OCI-LY7 (cell line): ENCODE data around the gene USP43. TPM values are rescaled to one million over a fixed set of nuclear protein-coding genes. Genes with fewer than 3 reads are reported as not detected.
A peak's percentile ranks its signal among the peaks of the same experiment; 100 is the strongest.

Source experiments
- BruUV-seq: library from RNA; stranded (reverse); fragments of 400-500 nt; replicated peaks from 2 replicates; lab custom pipeline; 2021; lab: Mats Ljungman, UMichigan
- CTCF ChIA-PET: fragments of 300-600 bp; sonication (Branson Sonifier 250); formaldehyde crosslinking; loops from one replicate; lab custom pipeline; 2022; ENCODE audit warnings: antibody characterized with exemption; ENCODE audit not compliant: unreplicated experiment; lab: Charles Lee
- POLR2A ChIA-PET: fragments of 300-600 bp; sonication (Branson Sonifier 250); formaldehyde crosslinking; loops from one replicate; lab custom pipeline; 2022; ENCODE audit warnings: antibody characterized with exemption; lab: Charles Lee
- DNase-seq: peaks from one replicate; pipeline ENCODE4 v3.0.0-alpha.2; 2015; ENCODE audit warnings: low spot score
- H2AFZ ChIP-seq: fragments of 200-600 bp; sonication (generic), shearing (Covaris generic); 2 replicates; pipeline ENCODE4 v1.6.1; 2014; ENCODE audit warnings: mild to moderate bottlenecking, antibody characterized with exemption, low read length, moderate library complexity
- H3K27ac ChIP-seq: fragments of 200-600 bp; sonication (generic); 2 replicates; pipeline ENCODE4 v1.5.1; 2014; ENCODE audit warnings: mixed run types, low read depth, mild to moderate bottlenecking, moderate library complexity, low read length, inconsistent platforms; ENCODE audit not compliant: poor library complexity, severe bottlenecking
- H3K36me3 ChIP-seq: fragments of 200-600 bp; sonication (generic); 2 replicates; pipeline ENCODE4 v1.6.1; 2014; ENCODE audit warnings: mild to moderate bottlenecking, antibody characterized with exemption, low read length, moderate library complexity, mixed read lengths; ENCODE audit not compliant: insufficient read depth
- H3K4me1 ChIP-seq: fragments of 200-600 bp; sonication (generic); 2 replicates; pipeline ENCODE4 v1.5.1; 2014; ENCODE audit warnings: mild to moderate bottlenecking, low read length; ENCODE audit not compliant: insufficient read depth, poor library complexity, severe bottlenecking
- H3K4me2 ChIP-seq: fragments of 200-600 bp; sonication (generic); 2 replicates; pipeline ENCODE4 v1.6.1; 2014; ENCODE audit warnings: mild to moderate bottlenecking, low read length
- H3K4me3 ChIP-seq: fragments of 200-600 bp; sonication (generic); 2 replicates; pipeline ENCODE4 v1.5.1; 2014; ENCODE audit warnings: mild to moderate bottlenecking, low read depth, low read length; ENCODE audit not compliant: poor library complexity, severe bottlenecking
- H3K79me2 ChIP-seq: fragments of 200-600 bp; sonication (generic); 2 replicates; pipeline ENCODE4 v1.6.1; 2016; ENCODE audit warnings: low read depth, mild to moderate bottlenecking, low read length, moderate library complexity, mixed read lengths; ENCODE audit not compliant: insufficient read depth
- H3K9me2 ChIP-seq: fragments of 200-600 bp; sonication (generic); 2 replicates; pipeline ENCODE4 v1.6.1; 2016; ENCODE audit warnings: mild to moderate bottlenecking, low read length, mixed read lengths; ENCODE audit not compliant: insufficient read depth
- H3K9me3 ChIP-seq: fragments of 200-600 bp; sonication (generic); 2 replicates; pipeline ENCODE4 v1.6.1; 2014; ENCODE audit warnings: mild to moderate bottlenecking, mixed run types, low read length, mixed read lengths
- H4K20me1 ChIP-seq: fragments of 200-600 bp; sonication (generic); 2 replicates; pipeline ENCODE4 v1.6.1; 2014; ENCODE audit warnings: mild to moderate bottlenecking, antibody characterized with exemption, low read length, moderate library complexity, mixed read lengths; ENCODE audit not compliant: insufficient read depth
- EZH2phosphoT487 ChIP-seq: fragments of 200-600 bp; sonication (generic); IDR thresholded peaks from 2 replicates; pipeline ENCODE4 v1.6.1; 2018; ENCODE audit warnings: low read depth, borderline replicate concordance, mild to moderate bottlenecking, mixed run types, antibody characterized with exemption, low read length, moderate library complexity, mixed read lengths
- intact Hi-C: fragments of 100-400 bp; cut with micrococcal nuclease; formaldehyde crosslinking; loops from one replicate; pipeline ENCODE4 v1.10.0; 2022; ENCODE audit not compliant: unreplicated experiment
- total RNA-seq, 2 experiments: library from RNA; depleted of rRNA in 1 of 2; stranded (reverse); fragments of >200 nt in 1 of 2; shearing (Covaris generic) in 1 of 2; gene quantifications; 2 replicates each; pipeline ENCODE4 v1.2.3, GENCODE V29; 2014 to 2022
- TF ChIP-seq, protein P1 (sequence below): fragments of 200-600 bp; sonication (generic); conservative IDR thresholded peaks from 2 replicates; pipeline ENCODE4 v1.5.1; 2014; ENCODE audit warnings: mild to moderate bottlenecking, antibody characterized with exemption, low read length, moderate library complexity, mixed read lengths

The USP43 gene
- total RNA-seq, 2 experiments from 2014 or later, result 1.3 to 2.7 TPM

- CTCF ChIA-PET, result no interaction called here
- intact Hi-C loops, result no loop called here
- Histone ChIP-seq H3K27ac (no peak overlapping the region), H3K4me1 (no peaks in the 10 kb centered on the region), H2AFZ (no peak overlapping the region), H4K20me1 (no peaks in the 10 kb centered on the region), H3K36me3 (no peaks in the 10 kb centered on the region), H3K9me2 (no peaks in the 10 kb centered on the region), H3K9me3 (no peaks in the 10 kb centered on the region), H3K4me3 (no peak overlapping the region), H3K4me2 (no peak overlapping the region), H3K79me2 (no peaks in the 10 kb centered on the region)
- DNase-seq, result no peak
- POLR2A ChIA-PET, result no interaction called here
- TF ChIP-seq EZH2phosphoT487, result no peak
- TF ChIP-seq, protein P1, sequence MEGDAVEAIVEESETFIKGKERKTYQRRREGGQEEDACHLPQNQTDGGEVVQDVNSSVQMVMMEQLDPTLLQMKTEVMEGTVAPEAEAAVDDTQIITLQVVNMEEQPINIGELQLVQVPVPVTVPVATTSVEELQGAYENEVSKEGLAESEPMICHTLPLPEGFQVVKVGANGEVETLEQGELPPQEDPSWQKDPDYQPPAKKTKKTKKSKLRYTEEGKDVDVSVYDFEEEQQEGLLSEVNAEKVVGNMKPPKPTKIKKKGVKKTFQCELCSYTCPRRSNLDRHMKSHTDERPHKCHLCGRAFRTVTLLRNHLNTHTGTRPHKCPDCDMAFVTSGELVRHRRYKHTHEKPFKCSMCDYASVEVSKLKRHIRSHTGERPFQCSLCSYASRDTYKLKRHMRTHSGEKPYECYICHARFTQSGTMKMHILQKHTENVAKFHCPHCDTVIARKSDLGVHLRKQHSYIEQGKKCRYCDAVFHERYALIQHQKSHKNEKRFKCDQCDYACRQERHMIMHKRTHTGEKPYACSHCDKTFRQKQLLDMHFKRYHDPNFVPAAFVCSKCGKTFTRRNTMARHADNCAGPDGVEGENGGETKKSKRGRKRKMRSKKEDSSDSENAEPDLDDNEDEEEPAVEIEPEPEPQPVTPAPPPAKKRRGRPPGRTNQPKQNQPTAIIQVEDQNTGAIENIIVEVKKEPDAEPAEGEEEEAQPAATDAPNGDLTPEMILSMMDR, result no peak
- BruUV-seq, result no TSS peak
These were observed 122.2 kb downstream of the USP43 start for GRCh38 chr17:9767432-9767991.

DNA sequence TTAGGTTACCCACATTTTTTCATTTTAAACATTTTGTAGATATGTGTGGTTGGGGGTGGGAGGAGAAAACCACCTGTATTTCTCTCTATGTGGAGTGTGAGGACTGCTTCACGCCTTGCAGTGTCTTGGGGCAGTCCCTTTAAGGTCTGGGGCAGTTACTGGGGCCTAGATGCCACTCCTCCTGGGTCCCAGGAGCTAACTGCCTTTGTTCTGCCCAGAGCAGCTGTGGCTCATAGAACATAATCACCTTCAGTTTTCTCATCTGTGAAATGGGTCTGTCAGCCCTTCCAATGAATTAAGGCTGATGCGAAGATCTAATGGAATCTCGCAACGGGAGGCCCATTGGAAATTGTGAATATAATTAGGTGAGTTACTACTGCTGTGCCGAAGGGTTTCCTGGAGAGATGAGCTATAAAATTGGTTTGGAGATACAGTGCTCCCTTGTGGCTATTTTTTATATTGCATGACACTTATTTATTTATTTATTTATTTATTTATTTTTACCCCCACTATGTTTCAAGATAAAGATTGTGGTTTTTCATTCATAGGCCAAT, 123.1 kb downstream of the USP43 start:
- DNase-seq, result peak; percentile 50
- no peak overlapping the region for H3K27ac ChIP-seq
- TF ChIP-seq, protein P1, result peak; percentile 72
- no peak for TF ChIP-seq EZH2phosphoT487
- no peaks in the 10 kb centered on the region for H3K79me2 ChIP-seq
- intact Hi-C loops, result no loop called here
- H2AFZ ChIP-seq, result no peak overlapping the region
- ChIA-PET CTCF (interaction anchor here (1.2 kb wide), 1 partner anchor 9 kb away, joined by 3 read pairs; no protein-coding TSS in a partner anchor), POLR2A (no interaction called here)
- BruUV-seq, result no TSS peak
- no peak overlapping the region for H3K4me2 ChIP-seq
- H3K9me3 ChIP-seq, result no peaks in the 10 kb centered on the region
- H3K9me2 ChIP-seq, result no peaks in the 10 kb centered on the region
- H4K20me1 ChIP-seq, result no peaks in the 10 kb centered on the region
- H3K36me3 ChIP-seq, result no peaks in the 10 kb centered on the region
- no peaks in the 10 kb centered on the region for H3K4me1 ChIP-seq
- no peak overlapping the region for H3K4me3 ChIP-seq

DNA sequence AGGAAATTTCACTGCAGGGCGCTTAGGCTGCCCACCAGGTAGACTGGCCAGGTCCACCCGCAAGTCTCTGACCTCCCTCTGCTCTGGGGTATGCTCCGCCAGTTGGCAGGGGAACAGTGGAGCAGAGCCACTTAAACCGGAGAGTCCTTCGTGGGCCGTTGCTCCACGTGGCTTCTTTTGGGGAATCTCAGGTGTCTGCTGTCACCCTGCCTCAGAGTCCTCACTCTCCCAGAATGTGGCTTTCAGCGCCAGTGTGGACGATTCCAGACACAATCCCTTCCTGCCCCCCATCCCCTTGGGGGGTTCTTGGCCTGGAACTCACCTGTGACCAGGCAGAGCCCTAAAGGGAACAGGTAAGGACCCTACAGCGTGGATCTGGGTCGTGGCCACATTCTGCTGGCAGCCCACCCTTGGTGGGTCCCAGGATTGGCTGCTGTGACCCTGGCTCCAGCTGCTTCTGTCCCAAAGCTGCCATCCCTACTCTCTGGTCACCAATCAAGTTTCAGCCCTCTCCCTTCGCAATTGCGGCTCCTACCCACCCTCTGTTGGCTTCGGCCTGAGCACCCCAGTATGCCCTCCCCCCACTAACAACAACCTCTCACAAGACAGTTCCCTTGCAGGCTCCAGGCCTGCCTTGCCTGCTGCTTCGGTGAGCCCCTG, 123.8 kb downstream of the USP43 start:
- intact Hi-C loops, result no loop called here
- Histone ChIP-seq H4K20me1 (no peaks in the 10 kb centered on the region), H3K9me3 (no peaks in the 10 kb centered on the region), H3K79me2 (no peaks in the 10 kb centered on the region), H3K4me1 (no peaks in the 10 kb centered on the region), H2AFZ (no peak overlapping the region), H3K4me3 (no peak overlapping the region), H3K36me3 (no peaks in the 10 kb centered on the region), H3K27ac (no peak overlapping the region), H3K4me2 (no peak overlapping the region), H3K9me2 (no peaks in the 10 kb centered on the region)
- TF ChIP-seq, protein P1, result no peak
- no peak for TF ChIP-seq EZH2phosphoT487
- BruUV-seq, result no TSS peak
- DNase-seq, result no peak
- CTCF ChIA-PET, result interaction anchor here (1.2 kb wide), 1 partner anchor 9 kb away, joined by 3 read pairs; no protein-coding TSS in a partner anchor
- POLR2A ChIA-PET, result no interaction called here
